Fibroblast of mammary gland (primary cell): ENCODE data around the gene SLC10A2.
"Not testable (repeated sequence)": the region's sequence is repeated elsewhere in the genome, so short reads cannot be mapped to it uniquely, and the experiment has no call there.

Experiments
- DNase-seq: peaks from one replicate; pipeline ENCODE4 v3.0.0-alpha.2; 2010; ENCODE audit warnings: low read depth
- H3K4me3 ChIP-seq: 2 replicates; pipeline ENCODE4 v1.5.1; 2011; ENCODE audit warnings: low read depth, mild to moderate bottlenecking, low read length, moderate library complexity; ENCODE audit not compliant: control insufficient read depth
- TF ChIP-seq, protein P1 (sequence below): conservative IDR thresholded peaks from 2 replicates; pipeline ENCODE4 v1.5.1; 2011; ENCODE audit warnings: low read depth, low read length, inconsistent platforms; ENCODE audit not compliant: control insufficient read depth, insufficient read depth

SLC10A2 gene, protein sequence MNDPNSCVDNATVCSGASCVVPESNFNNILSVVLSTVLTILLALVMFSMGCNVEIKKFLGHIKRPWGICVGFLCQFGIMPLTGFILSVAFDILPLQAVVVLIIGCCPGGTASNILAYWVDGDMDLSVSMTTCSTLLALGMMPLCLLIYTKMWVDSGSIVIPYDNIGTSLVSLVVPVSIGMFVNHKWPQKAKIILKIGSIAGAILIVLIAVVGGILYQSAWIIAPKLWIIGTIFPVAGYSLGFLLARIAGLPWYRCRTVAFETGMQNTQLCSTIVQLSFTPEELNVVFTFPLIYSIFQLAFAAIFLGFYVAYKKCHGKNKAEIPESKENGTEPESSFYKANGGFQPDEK

DNA sequence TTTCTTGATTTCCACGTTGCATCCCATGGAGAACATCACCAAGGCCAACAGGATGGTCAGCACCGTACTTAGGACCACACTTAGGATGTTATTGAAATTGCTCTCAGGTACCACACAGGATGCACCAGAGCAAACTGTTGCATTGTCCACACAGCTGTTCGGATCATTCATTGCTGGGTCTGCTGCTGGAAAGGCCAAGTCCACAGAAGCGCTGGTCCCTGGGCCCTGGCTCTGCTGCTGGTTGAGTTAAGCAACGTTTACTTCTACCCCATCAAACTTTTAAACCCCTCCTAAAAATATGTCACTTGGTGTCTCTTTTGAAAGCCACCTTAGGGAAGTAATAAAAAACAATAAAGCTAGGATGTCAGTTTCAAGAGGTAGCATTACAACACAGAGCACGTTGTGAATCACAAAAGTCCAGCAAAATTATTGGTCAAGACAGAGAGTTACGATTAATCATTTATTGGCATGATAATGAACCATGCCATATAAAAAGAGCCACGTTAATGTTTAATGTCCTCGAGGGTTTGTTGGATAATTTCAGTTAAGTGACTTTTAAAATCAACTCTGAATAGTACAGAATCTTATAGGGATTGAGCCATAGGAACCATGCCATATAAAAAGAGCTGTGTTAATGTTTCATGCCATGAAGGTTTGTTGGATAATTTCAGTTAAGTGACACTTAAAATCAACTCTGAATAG lies at the start of gene SLC10A2:
TSS of gene SLC10A2 (minus strand) at position 339 of the 702 bp plus-strand sequence. CDS start at position 171, 168 bp downstream.
- no peak within 1 kb of the TSS for H3K4me3 ChIP-seq
- no peak for DNase-seq
- TF ChIP-seq, protein P1, sequence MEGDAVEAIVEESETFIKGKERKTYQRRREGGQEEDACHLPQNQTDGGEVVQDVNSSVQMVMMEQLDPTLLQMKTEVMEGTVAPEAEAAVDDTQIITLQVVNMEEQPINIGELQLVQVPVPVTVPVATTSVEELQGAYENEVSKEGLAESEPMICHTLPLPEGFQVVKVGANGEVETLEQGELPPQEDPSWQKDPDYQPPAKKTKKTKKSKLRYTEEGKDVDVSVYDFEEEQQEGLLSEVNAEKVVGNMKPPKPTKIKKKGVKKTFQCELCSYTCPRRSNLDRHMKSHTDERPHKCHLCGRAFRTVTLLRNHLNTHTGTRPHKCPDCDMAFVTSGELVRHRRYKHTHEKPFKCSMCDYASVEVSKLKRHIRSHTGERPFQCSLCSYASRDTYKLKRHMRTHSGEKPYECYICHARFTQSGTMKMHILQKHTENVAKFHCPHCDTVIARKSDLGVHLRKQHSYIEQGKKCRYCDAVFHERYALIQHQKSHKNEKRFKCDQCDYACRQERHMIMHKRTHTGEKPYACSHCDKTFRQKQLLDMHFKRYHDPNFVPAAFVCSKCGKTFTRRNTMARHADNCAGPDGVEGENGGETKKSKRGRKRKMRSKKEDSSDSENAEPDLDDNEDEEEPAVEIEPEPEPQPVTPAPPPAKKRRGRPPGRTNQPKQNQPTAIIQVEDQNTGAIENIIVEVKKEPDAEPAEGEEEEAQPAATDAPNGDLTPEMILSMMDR: no peak

DNA sequence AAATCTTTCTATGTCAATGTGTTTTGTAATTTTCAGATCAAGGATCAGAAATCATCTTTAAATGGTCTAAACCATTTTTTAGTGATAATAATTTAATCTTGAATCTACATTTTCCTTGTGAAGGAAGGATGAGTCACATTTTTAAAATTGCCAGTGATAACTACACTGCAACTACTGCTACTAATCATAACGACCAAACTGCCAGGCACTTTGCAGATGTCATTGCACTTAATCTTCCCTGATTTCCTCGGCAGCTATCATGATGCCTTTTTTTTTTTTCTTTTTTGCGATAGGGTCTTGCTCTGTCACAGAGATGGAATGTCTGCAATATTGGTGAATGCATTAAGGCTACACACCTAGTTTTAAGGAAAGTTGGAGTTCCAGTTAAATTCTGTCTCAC lies 41.4 kb upstream of the SLC10A2 start:
- TF ChIP-seq, protein P1: no peak
- no peak overlapping the region for H3K4me3 ChIP-seq
- no peak for DNase-seq

DNA sequence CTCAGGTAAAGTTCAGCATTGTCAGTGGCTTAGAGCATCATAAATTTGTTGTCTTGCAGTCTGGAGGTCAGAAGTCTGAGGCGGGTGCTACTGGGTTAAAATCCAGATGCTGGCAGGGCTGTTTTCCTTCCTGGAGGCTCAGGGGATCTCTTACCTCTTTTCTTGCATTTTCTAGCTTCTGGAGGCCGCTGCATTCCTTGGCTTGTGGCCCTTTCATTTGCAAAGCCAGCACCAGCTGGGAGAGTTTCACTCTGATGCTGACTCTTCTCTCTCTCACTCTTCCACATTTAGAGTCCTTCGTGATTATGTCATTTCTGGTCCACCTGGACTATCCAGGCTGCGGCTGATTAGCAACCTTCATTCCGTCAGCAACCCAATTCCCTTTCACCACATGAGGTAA lies 38.1 kb upstream of the SLC10A2 start:
- H3K4me3 ChIP-seq: no peak overlapping the region
- TF ChIP-seq, protein P1: no peak
- no peak for DNase-seq

DNA sequence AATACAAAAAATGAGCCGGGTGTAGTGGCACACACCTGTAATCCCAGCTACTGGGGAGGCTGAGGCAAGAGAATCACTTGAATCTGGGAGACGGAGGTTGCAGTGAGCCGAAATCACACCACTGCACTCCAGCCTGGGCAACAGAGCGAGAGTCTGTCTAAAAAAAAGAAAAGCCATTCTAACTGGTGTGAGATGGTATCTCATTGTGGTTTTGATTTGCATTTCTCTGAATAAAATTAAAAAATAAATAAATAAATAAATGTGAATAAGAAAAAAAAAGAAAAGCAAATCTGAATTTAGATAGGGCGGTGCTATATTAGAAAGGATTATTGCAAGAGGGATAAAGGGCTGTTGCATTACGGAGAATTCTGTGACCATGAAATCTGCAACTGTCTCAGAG lies 37.2 kb upstream of the SLC10A2 start:
- not testable (repeated sequence) for DNase-seq, H3K4me3 ChIP-seq

DNA sequence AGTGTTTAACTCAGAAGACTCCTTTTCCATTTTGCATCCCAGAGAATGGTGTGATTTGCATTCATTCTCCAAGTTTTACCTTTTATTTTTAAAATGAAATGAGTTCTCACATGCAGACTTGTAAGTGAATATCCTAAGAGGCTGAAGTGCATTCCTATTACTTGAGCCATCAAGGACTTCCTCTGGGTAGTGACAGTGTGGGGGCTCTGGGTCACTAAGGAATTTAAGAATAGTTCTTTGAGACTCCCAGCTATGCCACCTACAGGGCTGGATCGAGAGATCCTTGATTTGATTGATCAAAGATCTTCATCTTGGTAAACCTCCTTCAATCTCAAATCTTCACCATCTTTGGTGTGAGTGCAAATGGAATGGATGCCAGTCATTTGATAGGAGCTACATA lies 36.3 kb upstream of the SLC10A2 start:
- no peak for DNase-seq
- TF ChIP-seq, protein P1: no peak
- H3K4me3 ChIP-seq: no peak overlapping the region

DNA sequence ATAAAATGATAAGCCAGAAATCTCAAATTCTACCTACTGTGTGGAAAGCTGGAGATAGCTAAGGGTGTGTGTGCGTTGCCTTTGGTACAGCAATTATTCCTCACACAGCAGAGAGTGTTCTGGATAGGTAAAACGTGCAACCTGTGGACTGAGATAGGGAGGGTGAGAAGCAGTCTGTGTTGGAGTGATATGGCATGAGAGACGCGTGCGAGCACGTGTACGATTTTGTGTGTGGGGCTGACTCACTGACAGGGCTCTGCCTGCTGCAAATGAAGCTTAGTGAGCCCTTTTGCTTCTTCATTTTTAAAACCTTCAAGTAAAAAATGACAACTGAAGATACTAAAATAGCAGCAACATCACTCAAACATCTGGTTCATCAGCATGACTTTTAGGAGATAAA lies 35.7 kb upstream of the SLC10A2 start:
- H3K4me3 ChIP-seq: no peak overlapping the region
- TF ChIP-seq, protein P1: no peak
- DNase-seq: no peak

DNA sequence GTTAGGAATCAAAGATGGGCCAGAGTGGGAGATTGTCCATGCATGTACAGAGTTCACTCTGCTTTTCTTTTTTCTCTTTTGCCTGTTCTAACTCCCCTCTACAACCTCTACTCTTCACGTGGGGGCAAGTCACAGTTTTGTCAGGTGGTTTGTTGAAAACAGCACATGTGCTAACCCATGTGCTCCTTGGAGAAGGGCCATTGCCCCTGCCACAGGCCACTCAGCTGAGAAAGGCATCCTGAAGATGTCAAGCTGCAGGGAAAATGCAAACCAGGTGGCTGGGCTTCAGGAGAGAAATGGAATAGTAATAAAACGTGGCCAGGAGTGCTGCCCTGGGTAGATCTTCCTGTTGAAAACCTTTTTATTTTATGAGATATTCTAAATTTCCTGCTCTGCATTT lies 35.3 kb upstream of the SLC10A2 start:
- no peak for DNase-seq
- TF ChIP-seq, protein P1: no peak
- no peak overlapping the region for H3K4me3 ChIP-seq
